GM10248 (cell line): ENCODE data around the gene KIAA1958.

ENCODE experiments used
- CTCF ChIA-PET: fragments of 300-600 bp; sonication (Branson Sonifier 250); formaldehyde crosslinking; extraction: SDS; loops from one replicate; lab custom pipeline; 2021; ENCODE audit warnings: antibody characterized with exemption; lab: Yijun Ruan, JAX
- POLR2A ChIA-PET: fragments of 350-650 bp; sonication (Branson Sonifier 250); formaldehyde crosslinking; extraction: SDS; loops from one replicate; lab custom pipeline; 2020; ENCODE audit warnings: antibody characterized with exemption; lab: Yijun Ruan, JAX
- DNase-seq: peaks from one replicate; pipeline ENCODE4 v3.0.0; 2012; ENCODE audit errors: extremely low spot score
- CTCF ChIP-seq: IDR thresholded peaks from 2 replicates; pipeline ENCODE4 v1.5.1; 2012; ENCODE audit warnings: mild to moderate bottlenecking, low read depth; ENCODE audit errors: extremely low read depth, missing control alignments, control extremely low read depth

Gene KIAA1958

GRCh38 chr9:112648624-112649023, 162.0 kb downstream of the KIAA1958 start:
- no peak for DNase-seq
- ChIA-PET CTCF (no interaction called here), POLR2A (no interaction called here)
- no peak for TF ChIP-seq CTCF

GRCh38 chr9:112654282-112654681, 167.7 kb downstream of the KIAA1958 start:
- POLR2A ChIA-PET: no interaction called here
- no peak for TF ChIP-seq CTCF
- DNase-seq: no peak
- CTCF ChIA-PET: interaction anchor here (1.0 to 1.5 kb wide), 3 partner anchors 9 to 14 kb away, joined by 3 to 4 read pairs (median 3); no protein-coding TSS in a partner anchor

GRCh38 chr9:112655668-112656067, 169.0 kb downstream of the KIAA1958 start:
- ChIA-PET CTCF (no interaction called here), POLR2A (no interaction called here)
- DNase-seq: no peak
- TF ChIP-seq CTCF: no peak

- ChIA-PET POLR2A (no interaction called here), CTCF (no interaction called here)
Observed at GRCh38 chr9:112659906-112660305, 173.3 kb downstream of the KIAA1958 start.

GRCh38 chr9:112663681-112664080, 177.1 kb downstream of the KIAA1958 start:
- no peak for TF ChIP-seq CTCF
- POLR2A ChIA-PET: no interaction called here
- CTCF ChIA-PET: interaction anchor here (0.6 to 1.7 kb wide), 8 partner anchors 9 to 220 kb away, joined by 3 to 5 read pairs (median 4); no protein-coding TSS in a partner anchor
- DNase-seq: no peak

More at GRCh38 chr9:112659906-112660305, 173.3 kb downstream of the KIAA1958 start:
- no peak for TF ChIP-seq CTCF
- no peak for DNase-seq

- DNase-seq: no peak
- ChIA-PET CTCF (interaction anchor here (1.4 kb wide), 3 partner anchors 23 to 221 kb away, joined by 3 to 5 read pairs (median 5); no protein-coding TSS in a partner anchor), POLR2A (no interaction called here)
- TF ChIP-seq CTCF: no peak
Observed at GRCh38 chr9:112664531-112664930, 177.9 kb downstream of the KIAA1958 start.
